Fibroblast of villous mesenchyme (primary cell): Measurements from ENCODE around the gene MACROD2. TPM values are rescaled to one million over a fixed set of nuclear protein-coding genes. Genes with fewer than 3 reads are reported as not detected.
A peak's percentile ranks its signal among the peaks of the same experiment; 100 is the strongest.
"Not testable (repeated sequence)": the region's sequence is repeated elsewhere in the genome, so short reads cannot be mapped to it uniquely, and the experiment has no call there.

ENCODE experiments used
- DNase-seq: peaks from one replicate; pipeline ENCODE4 v3.0.0-alpha.2; 2010; ENCODE audit warnings: low read depth
- H3K4me3 ChIP-seq: 2 replicates; pipeline ENCODE4 v1.5.1; 2011; ENCODE audit warnings: low read depth, mild to moderate bottlenecking, low read length
- CTCF ChIP-seq: IDR thresholded peaks from 2 replicates; pipeline ENCODE4 v1.5.1; 2012; ENCODE audit warnings: low read depth, mild to moderate bottlenecking, low read length; ENCODE audit not compliant: insufficient read depth
- total RNA-seq: library from RNA; depleted of rRNA; stranded (reverse); fragments of >200 nt; gene quantifications from 2 replicates; pipeline ENCODE4 v1.2.3, GENCODE V29; 2012

The MACROD2 gene
- total RNA-seq, 1 donor = 1.7 TPM

GRCh38 chr20:15528391-15529111, 1533.2 kb downstream of the MACROD2 start:
- no peak overlapping the region for H3K4me3 ChIP-seq
- peak; percentile 81 for DNase-seq
- no peak for TF ChIP-seq CTCF

GRCh38 chr20:15535863-15536262, 1540.5 kb downstream of the MACROD2 start:
- no peak overlapping the region for H3K4me3 ChIP-seq
- DNase-seq = no peak
- TF ChIP-seq CTCF = no peak

- not testable (repeated sequence) for DNase-seq
Measured at GRCh38 chr20:15537200-15537599, 1541.9 kb downstream of the MACROD2 start.

GRCh38 chr20:15542655-15543054, 1547.3 kb downstream of the MACROD2 start:
- TF ChIP-seq CTCF = no peak

More at GRCh38 chr20:15537200-15537599, 1541.9 kb downstream of the MACROD2 start:
- not testable (repeated sequence) for H3K4me3 ChIP-seq

GRCh38 chr20:15544742-15545141, 1549.4 kb downstream of the MACROD2 start:
- no peak overlapping the region for H3K4me3 ChIP-seq
- TF ChIP-seq CTCF = no peak
- no peak for DNase-seq

More at GRCh38 chr20:15542655-15543054, 1547.3 kb downstream of the MACROD2 start:
- H3K4me3 ChIP-seq = no peak overlapping the region
- no peak for DNase-seq

- TF ChIP-seq CTCF = no peak
- H3K4me3 ChIP-seq = no peak overlapping the region
- no peak for DNase-seq
Measured at GRCh38 chr20:15546525-15547023, 1551.3 kb downstream of the MACROD2 start.

- no peak for DNase-seq
Measured at GRCh38 chr20:15547119-15547518, 1551.8 kb downstream of the MACROD2 start.

More at GRCh38 chr20:15547119-15547518, 1551.8 kb downstream of the MACROD2 start:
- TF ChIP-seq CTCF = no peak
- H3K4me3 ChIP-seq = no peak overlapping the region
